OCI-LY1 (cell line): Measurements from ENCODE around the gene MRPL40.

Source experiments
- H2AFZ ChIP-seq: fragments of 200-600 bp; sonication (generic), shearing (Covaris generic); 2 replicates; pipeline ENCODE4 v1.6.0; 2014; ENCODE audit warnings: antibody characterized with exemption, mild to moderate bottlenecking, low read length
- H3F3A ChIP-seq: fragments of 200-600 bp; sonication (generic), shearing (Covaris generic); 2 replicates; pipeline ENCODE4 v1.6.0; 2014; ENCODE audit warnings: mild to moderate bottlenecking, antibody characterized with exemption, low read length, moderate library complexity; ENCODE audit not compliant: insufficient read depth
- H3K27ac ChIP-seq: fragments of 200-600 bp; sonication (generic); 2 replicates; pipeline ENCODE4 v1.5.1; 2014; ENCODE audit warnings: low read length, mixed run types, mild to moderate bottlenecking, low read depth; ENCODE audit not compliant: poor library complexity, severe bottlenecking
- H3K27me3 ChIP-seq: fragments of 200-600 bp; sonication (generic); 2 replicates; pipeline ENCODE4 v1.6.0; 2014; ENCODE audit warnings: antibody characterized with exemption, mild to moderate bottlenecking, low read length, moderate library complexity; ENCODE audit not compliant: insufficient read depth
- H3K36me3 ChIP-seq: fragments of 200-600 bp; sonication (generic); 2 replicates; pipeline ENCODE4 v1.6.1; 2014; ENCODE audit warnings: mild to moderate bottlenecking, antibody characterized with exemption, low read length, moderate library complexity, mixed read lengths; ENCODE audit not compliant: insufficient read depth
- H3K4me1 ChIP-seq: fragments of 200-600 bp; sonication (generic); 2 replicates; pipeline ENCODE4 v1.5.1; 2014; ENCODE audit warnings: mild to moderate bottlenecking, low read length, moderate library complexity; ENCODE audit not compliant: insufficient read depth, severe bottlenecking
- H3K4me2 ChIP-seq: fragments of 200-600 bp; sonication (generic), shearing (Covaris generic); 2 replicates; pipeline ENCODE4 v1.6.1; 2014; ENCODE audit warnings: low read length
- H3K4me3 ChIP-seq: fragments of 200-600 bp; sonication (generic); 2 replicates; pipeline ENCODE4 v1.5.1; 2014; ENCODE audit warnings: low read length, low read depth, mild to moderate bottlenecking, mixed read lengths; ENCODE audit not compliant: poor library complexity, severe bottlenecking
- H3K79me2 ChIP-seq: fragments of 200-600 bp; shearing (Covaris generic); 2 replicates; pipeline ENCODE4 v1.6.1; 2016; ENCODE audit warnings: mixed run types, low read length, mixed read lengths; ENCODE audit not compliant: insufficient read depth
- H3K9ac ChIP-seq: fragments of 200-600 bp; sonication (generic), shearing (Covaris generic); 2 replicates; pipeline ENCODE4 v1.6.1; 2014; ENCODE audit warnings: mild to moderate bottlenecking, low read length, mixed read lengths
- H3K9me2 ChIP-seq: fragments of 200-600 bp; sonication (generic), shearing (Covaris generic); 2 replicates; pipeline ENCODE4 v1.6.1; 2014; ENCODE audit warnings: low read depth, mild to moderate bottlenecking, low read length, mixed read lengths
- H3K9me3 ChIP-seq: fragments of 200-600 bp; shearing (Covaris generic); 2 replicates; pipeline ENCODE4 v1.6.1; 2014; ENCODE audit warnings: low read length, mixed read lengths
- H4K20me1 ChIP-seq: fragments of 200-600 bp; sonication (generic), shearing (Covaris generic); 2 replicates; pipeline ENCODE4 v1.6.0; 2016; ENCODE audit warnings: mild to moderate bottlenecking, low read length; ENCODE audit not compliant: insufficient read depth
- CTCF ChIP-seq: fragments of 200-600 bp; sonication (generic), shearing (Covaris generic); IDR thresholded peaks from 2 replicates; pipeline ENCODE4 v1.5.1; 2017; ENCODE audit warnings: mild to moderate bottlenecking, antibody characterized with exemption, low read length, moderate library complexity, mixed read lengths
- EZH2 ChIP-seq: fragments of 200-600 bp; sonication (generic), shearing (Covaris generic); IDR thresholded peaks from 2 replicates; pipeline ENCODE4 v1.8.0; 2017; ENCODE audit warnings: borderline replicate concordance, mixed run types, mild to moderate bottlenecking, antibody characterized with exemption, low read length, moderate library complexity, mixed read lengths

Gene MRPL40

GRCh38 chr22:19432133-19432851 lies at the start of gene MRPL40:
Gene MRPL40 (plus strand): TSS chr22:19432545. CDS start chr22:19432555, 10 bp downstream.
- H3K4me1 ChIP-seq = peaks cover 34% of the 10 kb centered on the region
- H3K9ac ChIP-seq = peak within 1 kb of the TSS; percentile 92
- H4K20me1 ChIP-seq = no peaks in the 10 kb centered on the region
- peak within 1 kb of the TSS; percentile 93 for H3K4me3 ChIP-seq
- no peaks in the 10 kb centered on the region for H3K9me2 ChIP-seq
- peak within 1 kb of the TSS; percentile 83 for H3K27ac ChIP-seq
- TF ChIP-seq CTCF (no peak), EZH2 (no peak)
- peaks cover 33% of the 10 kb centered on the region for H3K36me3 ChIP-seq
- no peaks in the 10 kb centered on the region for H3K9me3 ChIP-seq
- no peaks in the 10 kb centered on the region for H3F3A ChIP-seq
- H3K27me3 ChIP-seq = no peaks in the 10 kb centered on the region
- H2AFZ ChIP-seq = no peak within 1 kb of the TSS
- H3K4me2 ChIP-seq = peak within 1 kb of the TSS; percentile 65
- peaks cover 38% of the 10 kb centered on the region for H3K79me2 ChIP-seq

- no peak overlapping the region for H2AFZ ChIP-seq
- H3K4me2 ChIP-seq = no peak overlapping the region
- H3K9me2 ChIP-seq = no peaks in the 10 kb centered on the region
- no peaks in the 10 kb centered on the region for H4K20me1 ChIP-seq
- H3F3A ChIP-seq = no peaks in the 10 kb centered on the region
- no peaks in the 10 kb centered on the region for H3K79me2 ChIP-seq
- no peak overlapping the region for H3K9ac ChIP-seq
- no peaks in the 10 kb centered on the region for H3K9me3 ChIP-seq
- no peaks in the 10 kb centered on the region for H3K27me3 ChIP-seq
- TF ChIP-seq EZH2 (no peak), CTCF (no peak)
- H3K4me1 ChIP-seq = no peaks in the 10 kb centered on the region
- no peak overlapping the region for H3K4me3 ChIP-seq
- H3K36me3 ChIP-seq = peaks cover 77% of the 10 kb centered on the region
- no peak overlapping the region for H3K27ac ChIP-seq
These were observed 49.1 kb upstream of the MRPL40 start for GRCh38 chr22:19383292-19383691.

- H3K4me3 ChIP-seq = no peak overlapping the region
- H3K36me3 ChIP-seq = peaks cover 95% of the 10 kb centered on the region
- no peaks in the 10 kb centered on the region for H3K9me3 ChIP-seq
- H3K79me2 ChIP-seq = no peaks in the 10 kb centered on the region
- no peak overlapping the region for H3K4me2 ChIP-seq
- no peaks in the 10 kb centered on the region for H3K9me2 ChIP-seq
- no peaks in the 10 kb centered on the region for H3F3A ChIP-seq
- H3K27me3 ChIP-seq = no peaks in the 10 kb centered on the region
- no peaks in the 10 kb centered on the region for H4K20me1 ChIP-seq
- no peak overlapping the region for H2AFZ ChIP-seq
- TF ChIP-seq EZH2 = no peak
- no peak for TF ChIP-seq CTCF
- no peaks in the 10 kb centered on the region for H3K4me1 ChIP-seq
- no peak overlapping the region for H3K27ac ChIP-seq
- no peak overlapping the region for H3K9ac ChIP-seq
These were observed 47.0 kb upstream of the MRPL40 start for GRCh38 chr22:19385221-19385906.
